ENCODE measurements around the gene HSD17B1.
A peak's percentile ranks its signal among the peaks of the same experiment; 100 is the strongest.

The HSD17B1 gene

DNA sequence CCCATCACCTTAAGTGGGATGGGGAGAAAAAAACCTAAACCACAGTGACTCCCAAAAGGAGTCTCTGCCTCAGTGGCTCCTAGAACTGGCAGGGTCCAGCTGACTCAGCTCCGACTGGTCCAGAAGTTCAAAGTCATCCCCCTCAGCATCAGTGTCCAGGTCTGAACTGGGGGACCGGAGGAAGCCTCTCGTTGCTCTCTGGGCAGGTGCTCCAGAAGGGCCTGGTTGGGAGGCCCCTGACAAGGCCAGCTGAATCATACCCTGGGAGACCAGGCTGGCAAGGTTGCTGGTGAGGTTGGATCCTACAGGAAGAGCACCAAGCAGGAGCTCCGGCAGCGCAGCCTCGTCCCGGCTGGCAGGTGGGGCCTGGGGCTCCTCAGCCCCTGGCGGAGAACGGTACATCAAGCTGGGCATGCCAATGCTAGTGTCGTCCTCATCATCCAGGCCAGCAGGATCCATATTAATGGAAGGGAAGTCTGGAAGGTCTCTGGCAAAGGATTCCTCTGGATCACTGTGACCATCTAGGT lies 29.1 kb downstream of the HSD17B1 start:
- Histone ChIP-seq H3K9ac (ENCODE audit: low read length) (no peak overlapping the region), H3K27ac (ENCODE audit: low read length) (no peak overlapping the region; the same call in 1 of the 2 replicates), H4K20me1 (ENCODE audit: insufficient read depth, low read length) (no peaks in the 10 kb centered on the region), H3F3A (ENCODE audit: insufficient read depth, low read length) (peaks cover 45% of the 10 kb centered on the region), H3K36me3 (replicated peaks; ENCODE audit: insufficient read depth, low read length) (peaks cover 13% of the 10 kb centered on the region; the same call in 1 of the 2 replicates), H3K79me2 (ENCODE audit: low read length) (peaks cover 56% of the 10 kb centered on the region), H2AFZ (ENCODE audit: low read length) (no peak overlapping the region), H3K4me3 (ENCODE audit: low read length) (no peak overlapping the region), H3K4me1 (ENCODE audit: low read length) (peaks cover 48% of the 10 kb centered on the region), H3K9me3 (replicated peaks; ENCODE audit: insufficient read depth, low read length) (no peaks in the 10 kb centered on the region), H3K4me2 (ENCODE audit: low read depth, low read length) (no peak overlapping the region), H3K9me2 (replicated peaks; ENCODE audit: insufficient read depth, low read length) (no peaks in the 10 kb centered on the region), H3K27me3 (replicated peaks; ENCODE audit: insufficient read depth, low read length) (no peaks in the 10 kb centered on the region)
- TF ChIP-seq EZH2phosphoT487 (IDR thresholded peaks at IDR 0.05; ENCODE audit: low read length), result no peak
- TF ChIP-seq, protein P1, sequence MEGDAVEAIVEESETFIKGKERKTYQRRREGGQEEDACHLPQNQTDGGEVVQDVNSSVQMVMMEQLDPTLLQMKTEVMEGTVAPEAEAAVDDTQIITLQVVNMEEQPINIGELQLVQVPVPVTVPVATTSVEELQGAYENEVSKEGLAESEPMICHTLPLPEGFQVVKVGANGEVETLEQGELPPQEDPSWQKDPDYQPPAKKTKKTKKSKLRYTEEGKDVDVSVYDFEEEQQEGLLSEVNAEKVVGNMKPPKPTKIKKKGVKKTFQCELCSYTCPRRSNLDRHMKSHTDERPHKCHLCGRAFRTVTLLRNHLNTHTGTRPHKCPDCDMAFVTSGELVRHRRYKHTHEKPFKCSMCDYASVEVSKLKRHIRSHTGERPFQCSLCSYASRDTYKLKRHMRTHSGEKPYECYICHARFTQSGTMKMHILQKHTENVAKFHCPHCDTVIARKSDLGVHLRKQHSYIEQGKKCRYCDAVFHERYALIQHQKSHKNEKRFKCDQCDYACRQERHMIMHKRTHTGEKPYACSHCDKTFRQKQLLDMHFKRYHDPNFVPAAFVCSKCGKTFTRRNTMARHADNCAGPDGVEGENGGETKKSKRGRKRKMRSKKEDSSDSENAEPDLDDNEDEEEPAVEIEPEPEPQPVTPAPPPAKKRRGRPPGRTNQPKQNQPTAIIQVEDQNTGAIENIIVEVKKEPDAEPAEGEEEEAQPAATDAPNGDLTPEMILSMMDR (IDR thresholded peaks at IDR 0.05; ENCODE audit: low read length), result no peak
- no peak for TF ChIP-seq EZH2 (optimal IDR thresholded peaks at IDR 0.05; ENCODE audit: low read depth, low read length)
- DNase-seq, result no peak

DNA sequence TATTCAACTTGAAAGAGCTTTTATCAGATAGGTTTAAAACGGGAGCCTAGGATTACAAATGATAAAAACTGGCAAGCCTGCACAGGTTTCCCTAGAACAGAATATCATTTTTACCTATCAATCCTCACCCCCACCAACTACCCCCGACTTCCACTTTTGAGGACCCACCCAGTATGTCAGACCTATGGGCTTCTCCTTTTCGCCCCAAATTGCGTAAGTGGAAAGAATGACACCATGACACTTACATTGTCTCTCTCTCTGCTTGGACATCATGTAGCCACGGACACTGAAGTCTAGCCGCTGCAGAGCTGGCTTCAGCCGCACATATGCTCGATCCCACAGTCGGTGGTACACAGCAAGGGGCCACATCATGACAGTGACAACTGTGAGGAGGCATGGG lies 32.2 kb downstream of the HSD17B1 start:
- H3K9me3 ChIP-seq (replicated peaks; ENCODE audit: insufficient read depth, low read length), result no peaks in the 10 kb centered on the region
- no peak overlapping the region for H3K9ac ChIP-seq (ENCODE audit: low read length)
- no peak overlapping the region for H2AFZ ChIP-seq (ENCODE audit: low read length)
- H3K4me2 ChIP-seq (ENCODE audit: low read depth, low read length), result no peak overlapping the region
- H3F3A ChIP-seq (ENCODE audit: insufficient read depth, low read length), result peaks cover 39% of the 10 kb centered on the region
- no peak overlapping the region for H3K27ac ChIP-seq (ENCODE audit: low read length)
- H3K27me3 ChIP-seq (replicated peaks; ENCODE audit: insufficient read depth, low read length), result no peaks in the 10 kb centered on the region
- DNase-seq, result no peak
- H4K20me1 ChIP-seq (ENCODE audit: insufficient read depth, low read length), result no peaks in the 10 kb centered on the region
- H3K4me1 ChIP-seq (ENCODE audit: low read length), result peaks cover 53% of the 10 kb centered on the region
- H3K36me3 ChIP-seq (replicated peaks; ENCODE audit: insufficient read depth, low read length), result peaks cover 13% of the 10 kb centered on the region; the same call in 1 of the 2 replicates
- peaks cover 65% of the 10 kb centered on the region for H3K79me2 ChIP-seq (ENCODE audit: low read length)
- no peaks in the 10 kb centered on the region for H3K9me2 ChIP-seq (replicated peaks; ENCODE audit: insufficient read depth, low read length)
- H3K4me3 ChIP-seq (ENCODE audit: low read length), result no peak overlapping the region
- TF ChIP-seq EZH2 (optimal IDR thresholded peaks at IDR 0.05; ENCODE audit: low read depth, low read length) (no peak), EZH2phosphoT487 (IDR thresholded peaks at IDR 0.05; ENCODE audit: low read length) (no peak)
- TF ChIP-seq, protein P1 (IDR thresholded peaks at IDR 0.05; ENCODE audit: low read length), result no peak

DNA sequence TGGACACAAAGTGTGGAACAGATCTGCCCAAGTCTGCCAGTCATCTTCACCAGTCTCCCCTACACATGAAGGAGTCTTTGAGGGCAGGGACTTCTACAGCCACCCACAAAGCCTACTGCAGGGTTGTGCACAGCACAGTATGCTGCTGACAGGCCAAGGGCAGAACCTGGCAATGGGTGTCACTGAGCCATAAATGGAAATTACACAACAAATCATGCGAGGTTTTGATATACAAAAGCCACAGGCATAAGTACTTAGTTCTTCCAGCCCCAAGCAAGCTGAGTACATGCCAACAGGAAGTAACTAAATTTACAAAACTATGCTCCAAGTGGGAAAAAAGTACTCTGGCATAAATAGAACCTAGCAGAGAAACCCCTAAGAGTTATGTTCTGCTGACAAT lies 32.6 kb downstream of the HSD17B1 start:
- Histone ChIP-seq H3K4me2 (ENCODE audit: low read depth, low read length) (peak overlapping the region; percentile 60; the same call in 1 of the 2 replicates), H3K36me3 (replicated peaks; ENCODE audit: insufficient read depth, low read length) (peaks cover 13% of the 10 kb centered on the region; the same call in 1 of the 2 replicates), H3K27ac (ENCODE audit: low read length) (peak overlapping the region; percentile 72; the same call in 1 of the 2 replicates)

More for the DNA sequence above, 32.6 kb downstream of the HSD17B1 start:
- Histone ChIP-seq H4K20me1 (ENCODE audit: insufficient read depth, low read length) (no peaks in the 10 kb centered on the region), H3K79me2 (ENCODE audit: low read length) (peaks cover 66% of the 10 kb centered on the region), H3K4me3 (ENCODE audit: low read length) (no peak overlapping the region), H3K27me3 (replicated peaks; ENCODE audit: insufficient read depth, low read length) (no peaks in the 10 kb centered on the region), H3K9me3 (replicated peaks; ENCODE audit: insufficient read depth, low read length) (no peaks in the 10 kb centered on the region), H3K9ac (ENCODE audit: low read length) (no peak overlapping the region), H3K9me2 (replicated peaks; ENCODE audit: insufficient read depth, low read length) (no peaks in the 10 kb centered on the region), H2AFZ (ENCODE audit: low read length) (no peak overlapping the region), H3F3A (ENCODE audit: insufficient read depth, low read length) (peaks cover 35% of the 10 kb centered on the region), H3K4me1 (ENCODE audit: low read length) (peaks cover 48% of the 10 kb centered on the region)
- TF ChIP-seq EZH2phosphoT487 (IDR thresholded peaks at IDR 0.05; ENCODE audit: low read length), result no peak
- TF ChIP-seq EZH2 (optimal IDR thresholded peaks at IDR 0.05; ENCODE audit: low read depth, low read length), result no peak
- TF ChIP-seq, protein P1 (IDR thresholded peaks at IDR 0.05; ENCODE audit: low read length), result no peak
- no peak for DNase-seq
